Uterus (tissue), 4 donors: Measurements from ENCODE around the gene RALGPS2. TPM values are rescaled to one million over a fixed set of nuclear protein-coding genes. Genes with fewer than 3 reads are reported as not detected.

ENCODE experiments used
- DNase-seq, 2 donors: peaks; one replicate each; pipeline ENCODE4 v3.0.0-alpha.2; 2019 to 2020
- H3K27ac ChIP-seq, 2 donors: fragments of 200-600 bp; sonication (generic); 1 replicate in 1 of 2; 2 replicates in 1 of 2; pipeline ENCODE4 v1.5.1; 2016 to 2018
- H3K27me3 ChIP-seq, 2 donors: fragments of 200-600 bp; sonication (generic); one replicate each; pipeline ENCODE4 v1.5.1; 2018 to 2019; ENCODE audit warnings: control low read depth in 1 of 2
- H3K36me3 ChIP-seq, 2 donors: fragments of 200-600 bp; sonication (generic); one replicate each; pipeline ENCODE4 v1.5.1; 2019; ENCODE audit warnings: control low read depth in 1 of 2
- H3K4me1 ChIP-seq, 2 donors: fragments of 200-600 bp; sonication (generic); one replicate each; pipeline ENCODE4 v1.5.1; 2018 to 2019; ENCODE audit warnings: control low read depth in 1 of 2
- H3K4me3 ChIP-seq, 2 donors: fragments of 200-600 bp; sonication (generic); 1 replicate in 1 of 2; 2 replicates in 1 of 2; pipeline ENCODE4 v1.5.1; 2018 to 2019; ENCODE audit warnings: mild to moderate bottlenecking in 1 of 2
- H3K9me3 ChIP-seq, 2 donors: fragments of 200-600 bp; sonication (generic); one replicate each; pipeline ENCODE4 v1.5.1; 2019; ENCODE audit warnings: control low read depth in 1 of 2
- POLR2A ChIP-seq, 2 donors: fragments of 450-650 bp; IDR thresholded peaks; one replicate each; pipeline ENCODE4 v1.6.1; 2016; ENCODE audit warnings: antibody characterized with exemption in 2 of 2, mild to moderate bottlenecking in 1 of 2, moderate library complexity in 1 of 2
- intact Hi-C: fragments of 100-400 bp; cut with DNase I; formaldehyde crosslinking; loops from one replicate; pipeline ENCODE4 v1.15.1; 2023; ENCODE audit warnings: low total_unique reads
- total RNA-seq, 4 donors: library from RNA; depleted of rRNA in 3 of 4; stranded (reverse); fragments of >200 nt in 3 of 4; gene quantifications; one replicate each; pipeline versions ENCODE4 v1.1.0 to v1.2.4, GENCODE V29; 2014 to 2023
- TF ChIP-seq, protein P1 (sequence below), 4 experiments: fragments of 200-600 bp in 2 of 4; fragments of 450-650 bp in 2 of 4; sonication (generic) in 2 of 4; IDR thresholded peaks; one replicate each; pipeline ENCODE4 v1.5.1; 2016 to 2019; ENCODE audit warnings: antibody characterized with exemption in 4 of 4, mild to moderate bottlenecking in 2 of 4, moderate library complexity in 1 of 4
- donor health status: DM: yes; HTN: yes; CAD: no.

The RALGPS2 gene
- total RNA-seq, 4 donors from 2014 or later, result 4.9 to 109 (median 24.7) TPM

GRCh38 chr1:178704833-178705232, 20.2 kb upstream of the RALGPS2 start:
- TF ChIP-seq, protein P1, sequence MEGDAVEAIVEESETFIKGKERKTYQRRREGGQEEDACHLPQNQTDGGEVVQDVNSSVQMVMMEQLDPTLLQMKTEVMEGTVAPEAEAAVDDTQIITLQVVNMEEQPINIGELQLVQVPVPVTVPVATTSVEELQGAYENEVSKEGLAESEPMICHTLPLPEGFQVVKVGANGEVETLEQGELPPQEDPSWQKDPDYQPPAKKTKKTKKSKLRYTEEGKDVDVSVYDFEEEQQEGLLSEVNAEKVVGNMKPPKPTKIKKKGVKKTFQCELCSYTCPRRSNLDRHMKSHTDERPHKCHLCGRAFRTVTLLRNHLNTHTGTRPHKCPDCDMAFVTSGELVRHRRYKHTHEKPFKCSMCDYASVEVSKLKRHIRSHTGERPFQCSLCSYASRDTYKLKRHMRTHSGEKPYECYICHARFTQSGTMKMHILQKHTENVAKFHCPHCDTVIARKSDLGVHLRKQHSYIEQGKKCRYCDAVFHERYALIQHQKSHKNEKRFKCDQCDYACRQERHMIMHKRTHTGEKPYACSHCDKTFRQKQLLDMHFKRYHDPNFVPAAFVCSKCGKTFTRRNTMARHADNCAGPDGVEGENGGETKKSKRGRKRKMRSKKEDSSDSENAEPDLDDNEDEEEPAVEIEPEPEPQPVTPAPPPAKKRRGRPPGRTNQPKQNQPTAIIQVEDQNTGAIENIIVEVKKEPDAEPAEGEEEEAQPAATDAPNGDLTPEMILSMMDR (IDR thresholded peaks at IDR 0.05), result no peak
- TF ChIP-seq POLR2A (IDR thresholded peaks at IDR 0.05), result no peak
- Histone ChIP-seq H3K27ac (no peak overlapping the region), H3K4me1 (no peaks in the 10 kb centered on the region), H3K27me3 (no peaks in the 10 kb centered on the region), H3K9me3 (no peaks in the 10 kb centered on the region), H3K36me3 (no peaks in the 10 kb centered on the region), H3K4me3 (no peak overlapping the region)
- no peak for DNase-seq
- intact Hi-C loops, result no loop called here

GRCh38 chr1:178706432-178706831, 18.6 kb upstream of the RALGPS2 start:
- Histone ChIP-seq H3K27ac (no peak overlapping the region), H3K4me3 (no peak overlapping the region), H3K4me1 (no peaks in the 10 kb centered on the region), H3K9me3 (no peaks in the 10 kb centered on the region), H3K36me3 (no peaks in the 10 kb centered on the region), H3K27me3 (no peaks in the 10 kb centered on the region)
- DNase-seq, result peak; percentile 34 to 57
- no peak for TF ChIP-seq POLR2A (IDR thresholded peaks at IDR 0.05)
- TF ChIP-seq, protein P1 (IDR thresholded peaks at IDR 0.05), result no peak
- intact Hi-C loops, result no loop called here

GRCh38 chr1:178713259-178713658, 11.8 kb upstream of the RALGPS2 start:
- Histone ChIP-seq H3K27ac (no peak overlapping the region), H3K36me3 (no peaks in the 10 kb centered on the region), H3K27me3 (no peaks in the 10 kb centered on the region), H3K4me3 (no peak overlapping the region), H3K4me1 (no peaks in the 10 kb centered on the region), H3K9me3 (no peaks in the 10 kb centered on the region)
- intact Hi-C loops, result no loop called here
- DNase-seq, result no peak
- TF ChIP-seq, protein P1 (IDR thresholded peaks at IDR 0.05), result no peak
- no peak for TF ChIP-seq POLR2A (IDR thresholded peaks at IDR 0.05)

DNA sequence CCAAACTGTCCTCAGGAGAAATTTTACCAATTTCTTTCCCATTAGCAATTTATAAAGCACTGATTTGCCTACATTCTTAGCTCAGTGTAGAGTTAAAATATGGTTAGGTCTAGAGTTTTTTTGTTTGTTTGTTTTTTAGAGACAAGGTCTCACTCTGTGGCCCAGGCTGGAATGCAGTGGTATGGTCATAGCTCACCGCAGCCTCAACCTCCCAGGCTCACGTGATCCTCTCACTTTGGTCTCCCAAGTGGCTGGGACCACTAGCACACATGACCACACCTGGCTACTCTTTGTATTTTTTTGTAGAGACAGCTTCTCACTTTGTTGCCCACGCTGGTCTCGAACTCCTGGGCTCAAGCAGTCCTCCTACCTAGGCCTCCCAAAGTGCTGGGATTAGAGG, 10.6 kb upstream of the RALGPS2 start:
- Histone ChIP-seq H3K27ac (no peak overlapping the region), H3K9me3 (no peaks in the 10 kb centered on the region), H3K36me3 (no peaks in the 10 kb centered on the region), H3K27me3 (no peaks in the 10 kb centered on the region), H3K4me3 (no peak overlapping the region), H3K4me1 (no peaks in the 10 kb centered on the region)
- DNase-seq, result no peak
- intact Hi-C loops, result no loop called here
- no peak for TF ChIP-seq POLR2A (IDR thresholded peaks at IDR 0.05)
- TF ChIP-seq, protein P1 (IDR thresholded peaks at IDR 0.05), result no peak

DNA sequence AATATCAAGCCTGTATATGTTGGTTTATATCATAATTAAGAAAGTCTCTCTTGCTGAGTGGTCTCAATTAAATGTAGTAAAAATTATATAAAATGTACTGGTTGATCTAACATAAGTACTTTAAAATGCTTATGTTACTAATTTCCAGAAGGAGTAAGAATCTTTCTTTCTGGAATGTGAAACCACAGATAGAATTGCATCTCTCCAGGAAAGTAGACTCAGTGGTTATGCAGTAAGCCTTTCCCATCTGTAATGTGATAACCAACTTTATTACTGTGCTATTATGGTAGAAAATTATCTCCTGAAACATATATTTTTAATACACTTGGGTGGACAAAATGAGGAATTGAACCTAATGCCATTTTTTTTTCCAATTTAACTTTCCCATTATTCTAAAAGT, 8.9 kb upstream of the RALGPS2 start:
- DNase-seq, result no peak
- H3K9me3 ChIP-seq, result no peaks in the 10 kb centered on the region
- H3K36me3 ChIP-seq, result no peaks in the 10 kb centered on the region
- H3K4me1 ChIP-seq, result no peaks in the 10 kb centered on the region
- H3K27me3 ChIP-seq, result no peaks in the 10 kb centered on the region
- H3K4me3 ChIP-seq, result no peak overlapping the region
- no peak for TF ChIP-seq POLR2A (IDR thresholded peaks at IDR 0.05)
- TF ChIP-seq, protein P1 (IDR thresholded peaks at IDR 0.05), result no peak
- intact Hi-C loops, result no loop called here
- no peak overlapping the region for H3K27ac ChIP-seq
